Transverse colon (tissue), 4 donors: ENCODE data around the gene VWA8. TPM values are rescaled to one million over a fixed set of nuclear protein-coding genes. Genes with fewer than 3 reads are reported as not detected.
A peak's percentile ranks its signal among the peaks of the same experiment; 100 is the strongest.

Experiments
- DNase-seq: peaks from one replicate; pipeline ENCODE4 v3.0.0-alpha.2; 2019
- H3K27ac ChIP-seq, 4 donors: fragments of 200-600 bp; sonication (generic); 2 replicates each; pipeline ENCODE4 v1.5.1; 2016 to 2018; ENCODE audit warnings: inconsistent platforms in 4 of 4
- H3K27me3 ChIP-seq: fragments of 200-600 bp; sonication (generic); 2 replicates; pipeline ENCODE4 v1.5.1; 2017; ENCODE audit warnings: inconsistent platforms
- H3K36me3 ChIP-seq, 4 donors: fragments of 200-600 bp; sonication (generic); 2 replicates each; pipeline ENCODE4 v1.5.1; 2017 to 2019; ENCODE audit warnings: inconsistent platforms in 4 of 4
- H3K4me1 ChIP-seq, 4 donors: fragments of 200-600 bp; sonication (generic); 2 replicates each; pipeline ENCODE4 v1.5.1; 2017 to 2020; ENCODE audit warnings: inconsistent platforms in 4 of 4
- H3K4me3 ChIP-seq, 4 donors: fragments of 200-600 bp; sonication (generic); 1 replicate in 1 of 4; 2 replicates in 3 of 4; pipeline versions ENCODE4 v1.5.1 to v1.6.1; 2017 to 2019; ENCODE audit warnings: inconsistent platforms in 4 of 4
- H3K9me3 ChIP-seq, 2 donors: fragments of 200-600 bp; sonication (generic); 2 replicates each; pipeline ENCODE4 v1.5.1; 2017 to 2019; ENCODE audit warnings: inconsistent platforms in 2 of 2
- EP300 ChIP-seq: sonication (generic); formaldehyde crosslinking; IDR thresholded peaks from one replicate; pipeline ENCODE4 v1.6.1; 2017; ENCODE audit warnings: antibody characterized with exemption, low read depth
- POLR2A ChIP-seq: fragments of 450-650 bp; IDR thresholded peaks from one replicate; pipeline ENCODE4 v1.6.1; 2016; ENCODE audit warnings: antibody characterized with exemption, mild to moderate bottlenecking, moderate library complexity
- POLR2AphosphoS5 ChIP-seq, 3 donors: sonication (generic); formaldehyde crosslinking; IDR thresholded peaks; one replicate each; pipeline ENCODE4 v1.6.1; 2016; ENCODE audit warnings: antibody characterized with exemption in 3 of 3
- WGBS, 2 donors: methylation state at CpG; one replicate each; pipeline ENCODE4 v1.1.5; 2018; ENCODE audit warnings: low coverage in 1 of 2; 5-methylcytosine and 5-hydroxymethylcytosine counted together
- in situ Hi-C, 4 donors: fragments of 200-750 bp; cut with MboI; loops; one replicate each; pipeline versions ENCODE4 v1.15.0 to v1.15.1; 2017; ENCODE audit warnings: low sequenced_read_pairs in 3 of 4, low pct_ligation_motif_present in 1 of 4, low pct_unique_long_range_greater_than_20kb in 1 of 4
- intact Hi-C: fragments of 100-400 bp; cut with DNase I; formaldehyde crosslinking; loops from one replicate; pipeline ENCODE4 v1.15.1; 2023; ENCODE audit warnings: low total_unique reads
- total RNA-seq, 4 donors: library from RNA; depleted of rRNA; stranded (reverse); fragments of >200 nt; gene quantifications; one replicate each; pipeline ENCODE4 v1.1.0, GENCODE V29; 2016
- TF ChIP-seq, protein P1 (sequence below), 5 experiments: fragments of 200-600 bp in 3 of 5; fragments of 450-650 bp in 2 of 5; sonication (generic) in 3 of 5; IDR thresholded peaks; 1 replicate in 2 of 5; 2 replicates in 3 of 5; pipeline ENCODE4 v1.5.1; 2016 to 2017; ENCODE audit warnings: antibody characterized with exemption in 5 of 5, inconsistent platforms in 3 of 5, mild to moderate bottlenecking in 2 of 5, moderate library complexity in 1 of 5

VWA8 gene
- total RNA-seq, 4 donors from 2014 or later = 12.7 to 65.1 (median 35.0) TPM

DNA sequence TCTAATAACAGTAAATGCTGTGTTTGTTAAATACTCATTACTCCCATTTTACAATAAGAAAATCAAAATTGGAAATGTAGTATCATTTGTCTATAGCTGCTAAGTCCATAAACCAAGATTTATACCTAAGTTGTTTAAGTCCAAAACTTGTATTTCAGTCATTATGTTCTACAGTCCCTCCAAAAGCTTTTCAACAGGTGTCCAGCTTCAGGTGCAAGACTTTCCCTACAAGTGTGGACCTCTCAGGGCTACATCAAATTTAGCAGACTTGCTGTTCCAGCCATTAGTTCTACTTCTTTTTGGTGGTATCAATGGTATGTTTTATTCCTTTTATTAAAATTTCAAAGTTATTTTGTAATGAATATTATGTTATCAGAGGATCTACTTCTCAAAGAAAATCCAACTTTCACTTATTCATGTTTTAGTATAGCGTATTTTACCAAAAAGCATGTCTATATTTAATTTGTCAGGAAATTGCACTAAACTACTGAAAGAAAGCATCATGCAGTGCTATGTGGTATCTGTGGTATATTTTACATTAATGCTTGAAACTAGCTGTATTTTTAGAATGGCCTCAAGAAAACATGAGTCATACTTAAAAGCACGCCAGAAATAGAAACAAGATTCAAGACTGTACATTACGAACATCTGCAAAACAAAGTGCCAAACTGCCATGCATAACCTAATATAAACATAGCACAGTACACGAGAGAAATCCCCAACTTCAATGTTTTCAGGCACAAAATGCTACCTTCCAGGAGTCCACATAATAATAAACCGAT, 44.5 kb downstream of the VWA8 start:
- no peak for DNase-seq
- no peaks in the 10 kb centered on the region for H3K27me3 ChIP-seq
- H3K36me3 ChIP-seq = peaks cover 0 to 5% (median 0%) of the 10 kb centered on the region in 4 donors
- no peak for TF ChIP-seq POLR2A
- TF ChIP-seq, protein P1, sequence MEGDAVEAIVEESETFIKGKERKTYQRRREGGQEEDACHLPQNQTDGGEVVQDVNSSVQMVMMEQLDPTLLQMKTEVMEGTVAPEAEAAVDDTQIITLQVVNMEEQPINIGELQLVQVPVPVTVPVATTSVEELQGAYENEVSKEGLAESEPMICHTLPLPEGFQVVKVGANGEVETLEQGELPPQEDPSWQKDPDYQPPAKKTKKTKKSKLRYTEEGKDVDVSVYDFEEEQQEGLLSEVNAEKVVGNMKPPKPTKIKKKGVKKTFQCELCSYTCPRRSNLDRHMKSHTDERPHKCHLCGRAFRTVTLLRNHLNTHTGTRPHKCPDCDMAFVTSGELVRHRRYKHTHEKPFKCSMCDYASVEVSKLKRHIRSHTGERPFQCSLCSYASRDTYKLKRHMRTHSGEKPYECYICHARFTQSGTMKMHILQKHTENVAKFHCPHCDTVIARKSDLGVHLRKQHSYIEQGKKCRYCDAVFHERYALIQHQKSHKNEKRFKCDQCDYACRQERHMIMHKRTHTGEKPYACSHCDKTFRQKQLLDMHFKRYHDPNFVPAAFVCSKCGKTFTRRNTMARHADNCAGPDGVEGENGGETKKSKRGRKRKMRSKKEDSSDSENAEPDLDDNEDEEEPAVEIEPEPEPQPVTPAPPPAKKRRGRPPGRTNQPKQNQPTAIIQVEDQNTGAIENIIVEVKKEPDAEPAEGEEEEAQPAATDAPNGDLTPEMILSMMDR (IDR thresholded peaks at IDR 0.05) = no peak
- no peak for TF ChIP-seq EP300
- no peak for TF ChIP-seq POLR2AphosphoS5 (IDR thresholded peaks at IDR 0.05)
- 44 to 48% methylated on average over 5 of the region's 5 CpGs for WGBS, 2 donors
- H3K27ac ChIP-seq = peak overlapping the region in 2 of 4 donors; percentile 22 to 46
- peaks cover 0 to 23% (median 10%) of the 10 kb centered on the region in 4 donors for H3K4me1 ChIP-seq
- in situ Hi-C loops (loop anchor here in 1 of 4 donors (25.0 kb wide), 2 partner anchors 121 to 196 kb away; partner anchors contain the start of gene DGKH), intact Hi-C loops (no loop called here)
- no peaks in the 10 kb centered on the region for H3K9me3 ChIP-seq
- no peak overlapping the region for H3K4me3 ChIP-seq

DNA sequence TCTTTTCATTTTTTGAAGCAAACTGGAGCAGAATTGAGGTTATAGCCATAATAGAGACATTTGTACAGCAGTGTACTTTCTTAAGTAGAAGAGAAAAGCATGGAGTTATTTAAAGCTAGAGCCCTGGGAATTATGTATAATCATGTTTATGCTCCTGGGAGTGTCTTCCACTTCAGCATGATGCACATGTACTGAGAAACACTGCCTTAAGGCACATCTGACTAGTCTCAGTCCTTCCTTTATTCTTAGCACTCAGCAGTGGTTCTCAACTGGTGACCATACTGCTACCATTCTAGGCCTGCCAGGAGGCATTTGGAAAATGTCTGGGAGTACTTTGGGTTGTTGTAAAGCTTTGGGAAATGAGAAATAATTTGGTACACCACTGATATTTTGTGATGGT, 45.8 kb downstream of the VWA8 start:
- H3K4me1 ChIP-seq = peaks cover 0 to 23% (median 10%) of the 10 kb centered on the region in 4 donors
- H3K27ac ChIP-seq = no peak overlapping the region
- in situ Hi-C loops (loop anchor here in 1 of 4 donors (25.0 kb wide), 2 partner anchors 122 to 197 kb away; partner anchors contain the start of gene DGKH), intact Hi-C loops (no loop called here)
- no peaks in the 10 kb centered on the region for H3K9me3 ChIP-seq
- H3K4me3 ChIP-seq = no peak overlapping the region
- no peak for TF ChIP-seq EP300
- TF ChIP-seq POLR2A = no peak
- no peak for TF ChIP-seq POLR2AphosphoS5 (IDR thresholded peaks at IDR 0.05)
- TF ChIP-seq, protein P1 (IDR thresholded peaks at IDR 0.05) = no peak
- no peaks in the 10 kb centered on the region for H3K27me3 ChIP-seq
- no peak for DNase-seq
- H3K36me3 ChIP-seq = peaks cover 0 to 8% (median 0%) of the 10 kb centered on the region in 4 donors

DNA sequence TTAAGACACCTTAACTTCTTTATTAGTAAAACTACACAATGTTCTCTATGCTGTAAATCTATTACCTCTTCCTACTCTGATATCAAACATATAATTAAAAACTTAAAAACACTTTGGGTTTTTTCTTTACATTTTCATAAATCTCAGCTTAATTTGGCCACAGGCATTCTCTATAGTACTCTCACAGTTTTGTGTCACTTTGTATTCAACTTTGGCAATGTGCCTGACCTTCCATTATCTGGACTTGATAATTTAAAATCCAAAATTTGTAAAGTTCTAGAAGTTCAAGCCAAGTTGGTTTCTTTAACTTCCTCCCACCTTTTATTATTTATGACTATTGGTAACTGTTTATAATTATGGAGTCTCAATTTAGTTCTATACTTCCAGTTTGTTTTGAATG, 46.4 kb downstream of the VWA8 start:
- Histone ChIP-seq H3K27ac (no peak overlapping the region), H3K4me1 (peaks cover 0 to 23% (median 10%) of the 10 kb centered on the region in 4 donors), H3K4me3 (no peak overlapping the region), H3K27me3 (no peaks in the 10 kb centered on the region), H3K36me3 (peaks cover 0 to 8% (median 0%) of the 10 kb centered on the region in 4 donors), H3K9me3 (no peaks in the 10 kb centered on the region)
- in situ Hi-C loops = loop anchor here in 1 of 4 donors (25.0 kb wide), 2 partner anchors 123 to 198 kb away; partner anchors contain the start of gene DGKH
- no peak for DNase-seq
- TF ChIP-seq, protein P1 (IDR thresholded peaks at IDR 0.05) = no peak
- no peak for TF ChIP-seq POLR2AphosphoS5 (IDR thresholded peaks at IDR 0.05)
- TF ChIP-seq POLR2A = no peak
- no peak for TF ChIP-seq EP300
- intact Hi-C loops = loop anchor here (5.0 kb wide), 1 partner anchor 188 kb away; no protein-coding TSS in a partner anchor

- 93 to 96% methylated on average over 2 of the region's 2 CpGs for WGBS, 2 donors
- Histone ChIP-seq H3K4me3 (no peak overlapping the region), H3K9me3 (no peaks in the 10 kb centered on the region), H3K4me1 (no peaks in the 10 kb centered on the region), H3K27ac (no peak overlapping the region), H3K36me3 (peaks cover 0 to 8% (median 0%) of the 10 kb centered on the region in 4 donors), H3K27me3 (no peaks in the 10 kb centered on the region)
- TF ChIP-seq POLR2AphosphoS5 (IDR thresholded peaks at IDR 0.05) (no peak), EP300 (no peak), POLR2A (no peak)
- TF ChIP-seq, protein P1 (IDR thresholded peaks at IDR 0.05) = no peak
- intact Hi-C loops (no loop called here), in situ Hi-C loops (loop anchor here in 1 of 4 donors (25.0 kb wide), 2 partner anchors 128 to 203 kb away; partner anchors contain the start of gene DGKH)
- no peak for DNase-seq
These were observed 51.4 kb downstream of the VWA8 start for GRCh38 chr13:41909506-41909905.
